ENCODE data around the gene YDJC.

DNA sequence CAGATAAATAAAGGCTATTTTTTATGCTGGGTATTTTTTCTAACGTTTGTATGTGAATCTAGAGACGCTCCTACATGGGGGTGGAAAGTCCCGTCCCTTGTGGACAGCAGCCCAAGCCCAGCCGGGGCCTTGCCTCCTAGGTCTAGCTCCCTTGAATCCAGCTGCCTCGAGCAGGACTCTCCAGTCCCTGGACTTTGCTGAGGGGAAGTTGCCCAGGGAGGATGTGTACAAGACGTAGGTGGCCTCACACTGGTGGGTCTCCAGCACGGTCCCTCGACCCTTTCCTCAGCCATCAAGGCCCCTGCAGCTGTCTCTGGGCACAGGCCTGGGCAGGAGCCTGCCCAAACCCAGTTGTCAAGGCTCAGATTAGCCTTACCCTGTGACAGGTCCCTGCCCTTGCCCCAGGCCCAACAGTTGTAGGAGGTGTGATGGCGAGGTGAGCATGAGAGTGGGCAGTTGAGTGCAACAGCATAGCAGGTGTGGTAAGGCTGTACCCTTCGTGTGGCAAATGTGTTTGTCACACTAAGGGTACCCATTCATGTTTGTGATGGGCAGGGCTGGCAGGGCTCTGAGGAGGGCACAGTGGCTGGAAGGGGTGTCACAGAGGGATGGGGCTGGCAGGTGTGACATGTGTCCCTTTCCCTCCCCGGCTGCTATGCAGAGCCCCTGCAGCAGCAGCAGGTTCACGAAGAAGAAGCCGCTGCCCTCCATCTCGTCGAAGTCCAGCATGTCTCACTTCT is 6.1 kb upstream of the YDJC start:
- TF ChIP-seq, protein P1, sequence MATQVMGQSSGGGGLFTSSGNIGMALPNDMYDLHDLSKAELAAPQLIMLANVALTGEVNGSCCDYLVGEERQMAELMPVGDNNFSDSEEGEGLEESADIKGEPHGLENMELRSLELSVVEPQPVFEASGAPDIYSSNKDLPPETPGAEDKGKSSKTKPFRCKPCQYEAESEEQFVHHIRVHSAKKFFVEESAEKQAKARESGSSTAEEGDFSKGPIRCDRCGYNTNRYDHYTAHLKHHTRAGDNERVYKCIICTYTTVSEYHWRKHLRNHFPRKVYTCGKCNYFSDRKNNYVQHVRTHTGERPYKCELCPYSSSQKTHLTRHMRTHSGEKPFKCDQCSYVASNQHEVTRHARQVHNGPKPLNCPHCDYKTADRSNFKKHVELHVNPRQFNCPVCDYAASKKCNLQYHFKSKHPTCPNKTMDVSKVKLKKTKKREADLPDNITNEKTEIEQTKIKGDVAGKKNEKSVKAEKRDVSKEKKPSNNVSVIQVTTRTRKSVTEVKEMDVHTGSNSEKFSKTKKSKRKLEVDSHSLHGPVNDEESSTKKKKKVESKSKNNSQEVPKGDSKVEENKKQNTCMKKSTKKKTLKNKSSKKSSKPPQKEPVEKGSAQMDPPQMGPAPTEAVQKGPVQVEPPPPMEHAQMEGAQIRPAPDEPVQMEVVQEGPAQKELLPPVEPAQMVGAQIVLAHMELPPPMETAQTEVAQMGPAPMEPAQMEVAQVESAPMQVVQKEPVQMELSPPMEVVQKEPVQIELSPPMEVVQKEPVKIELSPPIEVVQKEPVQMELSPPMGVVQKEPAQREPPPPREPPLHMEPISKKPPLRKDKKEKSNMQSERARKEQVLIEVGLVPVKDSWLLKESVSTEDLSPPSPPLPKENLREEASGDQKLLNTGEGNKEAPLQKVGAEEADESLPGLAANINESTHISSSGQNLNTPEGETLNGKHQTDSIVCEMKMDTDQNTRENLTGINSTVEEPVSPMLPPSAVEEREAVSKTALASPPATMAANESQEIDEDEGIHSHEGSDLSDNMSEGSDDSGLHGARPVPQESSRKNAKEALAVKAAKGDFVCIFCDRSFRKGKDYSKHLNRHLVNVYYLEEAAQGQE (IDR thresholded peaks at IDR 0.05; ENCODE audit: unreplicated experiment) = no peak
- TF ChIP-seq, protein P2, sequence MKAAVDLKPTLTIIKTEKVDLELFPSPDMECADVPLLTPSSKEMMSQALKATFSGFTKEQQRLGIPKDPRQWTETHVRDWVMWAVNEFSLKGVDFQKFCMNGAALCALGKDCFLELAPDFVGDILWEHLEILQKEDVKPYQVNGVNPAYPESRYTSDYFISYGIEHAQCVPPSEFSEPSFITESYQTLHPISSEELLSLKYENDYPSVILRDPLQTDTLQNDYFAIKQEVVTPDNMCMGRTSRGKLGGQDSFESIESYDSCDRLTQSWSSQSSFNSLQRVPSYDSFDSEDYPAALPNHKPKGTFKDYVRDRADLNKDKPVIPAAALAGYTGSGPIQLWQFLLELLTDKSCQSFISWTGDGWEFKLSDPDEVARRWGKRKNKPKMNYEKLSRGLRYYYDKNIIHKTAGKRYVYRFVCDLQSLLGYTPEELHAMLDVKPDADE (IDR thresholded peaks at IDR 0.05) = no peak
- TF ChIP-seq EZH2 (IDR thresholded peaks at IDR 0.05; ENCODE audit: low read depth, unreplicated experiment) (no peak), POLR2AphosphoS5 (IDR thresholded peaks at IDR 0.05; ENCODE audit: low read depth) (no peak)
- TF ChIP-seq, protein P3, sequence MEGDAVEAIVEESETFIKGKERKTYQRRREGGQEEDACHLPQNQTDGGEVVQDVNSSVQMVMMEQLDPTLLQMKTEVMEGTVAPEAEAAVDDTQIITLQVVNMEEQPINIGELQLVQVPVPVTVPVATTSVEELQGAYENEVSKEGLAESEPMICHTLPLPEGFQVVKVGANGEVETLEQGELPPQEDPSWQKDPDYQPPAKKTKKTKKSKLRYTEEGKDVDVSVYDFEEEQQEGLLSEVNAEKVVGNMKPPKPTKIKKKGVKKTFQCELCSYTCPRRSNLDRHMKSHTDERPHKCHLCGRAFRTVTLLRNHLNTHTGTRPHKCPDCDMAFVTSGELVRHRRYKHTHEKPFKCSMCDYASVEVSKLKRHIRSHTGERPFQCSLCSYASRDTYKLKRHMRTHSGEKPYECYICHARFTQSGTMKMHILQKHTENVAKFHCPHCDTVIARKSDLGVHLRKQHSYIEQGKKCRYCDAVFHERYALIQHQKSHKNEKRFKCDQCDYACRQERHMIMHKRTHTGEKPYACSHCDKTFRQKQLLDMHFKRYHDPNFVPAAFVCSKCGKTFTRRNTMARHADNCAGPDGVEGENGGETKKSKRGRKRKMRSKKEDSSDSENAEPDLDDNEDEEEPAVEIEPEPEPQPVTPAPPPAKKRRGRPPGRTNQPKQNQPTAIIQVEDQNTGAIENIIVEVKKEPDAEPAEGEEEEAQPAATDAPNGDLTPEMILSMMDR (conservative IDR thresholded peaks at IDR 0.05; ENCODE audit: low read depth in 2 of 2) = no peak
